ENCODE results near the gene NANOGP8.

- no peak for TF ChIP-seq CTCF (conservative IDR thresholded peaks at IDR 0.05)
- no peak for TF ChIP-seq ZFX (IDR thresholded peaks at IDR 0.05)
Measured at GRCh38 chr15:35060591-35060990, 24.5 kb downstream of the NANOGP8 start.
